ENCODE results near the gene NOA1. TPM values are rescaled to one million over a fixed set of nuclear protein-coding genes. Genes with fewer than 3 reads are reported as not detected.
"Not testable (repeated sequence)": the region's sequence is repeated elsewhere in the genome, so short reads cannot be mapped to it uniquely, and the experiment has no call there.

The NOA1 gene
- total RNA-seq, 2 experiments from 2014 or later: 32.1 to 32.4 TPM

GRCh38 chr4:56931924-56932323 lies 45.5 kb downstream of the NOA1 start:
- TF ChIP-seq, protein P1, sequence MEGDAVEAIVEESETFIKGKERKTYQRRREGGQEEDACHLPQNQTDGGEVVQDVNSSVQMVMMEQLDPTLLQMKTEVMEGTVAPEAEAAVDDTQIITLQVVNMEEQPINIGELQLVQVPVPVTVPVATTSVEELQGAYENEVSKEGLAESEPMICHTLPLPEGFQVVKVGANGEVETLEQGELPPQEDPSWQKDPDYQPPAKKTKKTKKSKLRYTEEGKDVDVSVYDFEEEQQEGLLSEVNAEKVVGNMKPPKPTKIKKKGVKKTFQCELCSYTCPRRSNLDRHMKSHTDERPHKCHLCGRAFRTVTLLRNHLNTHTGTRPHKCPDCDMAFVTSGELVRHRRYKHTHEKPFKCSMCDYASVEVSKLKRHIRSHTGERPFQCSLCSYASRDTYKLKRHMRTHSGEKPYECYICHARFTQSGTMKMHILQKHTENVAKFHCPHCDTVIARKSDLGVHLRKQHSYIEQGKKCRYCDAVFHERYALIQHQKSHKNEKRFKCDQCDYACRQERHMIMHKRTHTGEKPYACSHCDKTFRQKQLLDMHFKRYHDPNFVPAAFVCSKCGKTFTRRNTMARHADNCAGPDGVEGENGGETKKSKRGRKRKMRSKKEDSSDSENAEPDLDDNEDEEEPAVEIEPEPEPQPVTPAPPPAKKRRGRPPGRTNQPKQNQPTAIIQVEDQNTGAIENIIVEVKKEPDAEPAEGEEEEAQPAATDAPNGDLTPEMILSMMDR (IDR thresholded peaks at IDR 0.05): no peak
- Mint-ChIP-seq H3K27me3 (no peaks in the 10 kb centered on the region), H3K4me3 (no peak overlapping the region), H3K27ac (no peak overlapping the region), H3K4me1 (ENCODE audit: low read depth) (peaks cover 27% of the 10 kb centered on the region), H3K9me3 (no peaks in the 10 kb centered on the region), H3K36me3 (ENCODE audit: low read depth) (peaks cover 34% of the 10 kb centered on the region)
- DNase-seq (no peak), ATAC-seq (no peak)
- POLR2A ChIA-PET: interaction anchor here (0.6 kb wide), 1 partner anchor 169 kb away, joined by 3 read pairs; no protein-coding TSS in a partner anchor
- CTCF ChIA-PET: interaction anchor here (0.7 kb wide), 1 partner anchor 389 kb away, joined by 3 read pairs; no protein-coding TSS in a partner anchor
- intact Hi-C loops (cut with micrococcal nuclease): no loop called here

- CTCF ChIA-PET: no interaction called here
These were observed 46.8 kb downstream of the NOA1 start for GRCh38 chr4:56930638-56931037.

DNA sequence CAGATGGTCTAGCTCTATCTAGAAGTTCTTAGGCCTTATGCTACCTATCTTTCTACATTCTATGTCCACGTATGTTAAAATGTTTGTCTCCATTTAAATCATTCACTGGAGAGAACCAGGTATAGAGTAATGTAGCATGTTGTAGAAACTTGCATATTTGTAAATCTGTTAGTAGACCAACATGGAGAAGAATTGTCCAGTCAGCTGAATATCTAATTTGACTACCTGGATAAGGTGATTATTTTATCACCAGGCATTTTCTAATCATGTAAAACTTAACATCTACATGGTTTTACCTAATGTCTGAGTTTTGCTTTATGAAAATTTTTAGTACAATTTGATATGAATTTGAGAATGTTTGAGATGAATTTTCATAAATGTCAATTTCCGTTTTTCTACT lies 50.2 kb downstream of the NOA1 start:
- ATAC-seq: no peak
- Mint-ChIP-seq H3K4me3 (no peak overlapping the region), H3K4me1 (ENCODE audit: low read depth) (peaks cover 16% of the 10 kb centered on the region), H3K9me3 (no peaks in the 10 kb centered on the region), H3K36me3 (ENCODE audit: low read depth) (peaks cover 45% of the 10 kb centered on the region), H3K27ac (no peak overlapping the region), H3K27me3 (no peaks in the 10 kb centered on the region)
- DNase-seq: no peak
- intact Hi-C loops (cut with micrococcal nuclease): no loop called here
- CTCF ChIA-PET: interaction anchor here (1.1 kb wide), 1 partner anchor 33 kb away, joined by 3 read pairs; no protein-coding TSS in a partner anchor
- POLR2A ChIA-PET: interaction anchor here (1.0 to 1.3 kb wide), 3 partner anchors 10 to 51 kb away, joined by 3 to 4 read pairs (median 3); partner anchors contain the start of gene NOA1
- TF ChIP-seq, protein P1 (IDR thresholded peaks at IDR 0.05): no peak

More at GRCh38 chr4:56930638-56931037, 46.8 kb downstream of the NOA1 start:
- ATAC-seq (no peak), DNase-seq (no peak)
- Mint-ChIP-seq H3K27me3 (no peaks in the 10 kb centered on the region), H3K9me3 (no peaks in the 10 kb centered on the region), H3K36me3 (ENCODE audit: low read depth) (peaks cover 36% of the 10 kb centered on the region), H3K4me1 (ENCODE audit: low read depth) (peaks cover 27% of the 10 kb centered on the region), H3K4me3 (no peak overlapping the region), H3K27ac (no peak overlapping the region)
- POLR2A ChIA-PET: no interaction called here
- TF ChIP-seq, protein P1 (IDR thresholded peaks at IDR 0.05): no peak
- intact Hi-C loops (cut with micrococcal nuclease): no loop called here

GRCh38 chr4:56914977-56915376 lies 62.4 kb downstream of the NOA1 start:
- H3K4me3 Mint-ChIP-seq; H3K27me3 Mint-ChIP-seq; ATAC-seq; intact Hi-C loops (cut with micrococcal nuclease); DNase-seq; POLR2A ChIA-PET; CTCF ChIA-PET; H3K9me3 Mint-ChIP-seq; H3K27ac Mint-ChIP-seq: not testable (repeated sequence)
- H3K36me3 Mint-ChIP-seq (ENCODE audit: low read depth): peaks cover 34% of the 10 kb centered on the region
- H3K4me1 Mint-ChIP-seq (ENCODE audit: low read depth): peaks cover 59% of the 10 kb centered on the region

- Mint-ChIP-seq H3K27me3 (no peaks in the 10 kb centered on the region), H3K27ac (peak overlapping the region; percentile 8), H3K36me3 (ENCODE audit: low read depth) (peaks cover 34% of the 10 kb centered on the region), H3K4me3 (no peak overlapping the region), H3K9me3 (no peaks in the 10 kb centered on the region), H3K4me1 (ENCODE audit: low read depth) (peaks cover 57% of the 10 kb centered on the region)
- POLR2A ChIA-PET: no interaction called here
- no peak for ATAC-seq
- TF ChIP-seq, protein P1 (IDR thresholded peaks at IDR 0.05): no peak
- CTCF ChIA-PET: no interaction called here
- intact Hi-C loops (cut with micrococcal nuclease): no loop called here
- no peak for DNase-seq
These were observed 63.1 kb downstream of the NOA1 start for GRCh38 chr4:56914336-56914735.

Other genes starting within 250 kb of the NOA1 start
- gene SPINK2, start 155.9 kb downstream of the NOA1 start, total RNA-seq: under 1 TPM in 1 of 2 experiments, not detected in 1; 0.81 TPM
- gene REST, start 69.7 kb downstream of the NOA1 start, total RNA-seq: 10 to 100 TPM; 41.0 to 41.2 TPM
- gene POLR2B, start 1.3 kb upstream of the NOA1 start, total RNA-seq: 100 to 1,000 TPM; 119 TPM
- not detected for gene IGFBP7, start 132.8 kb upstream of the NOA1 start, total RNA-seq

Data from activated CD8-positive, alpha-beta T cell treated with anti-CD3 and anti-CD28 coated beads for 36 hours (primary cell).